ENCODE results near the gene PRR23E. TPM values are rescaled to one million over a fixed set of nuclear protein-coding genes. Genes with fewer than 3 reads are reported as not detected.

PRR23E gene
- total and polyA plus RNA-seq, 2 donors (not counting 3 experiments of a cell fraction or from before 2014, with no cell fraction given), result not detected

DNA sequence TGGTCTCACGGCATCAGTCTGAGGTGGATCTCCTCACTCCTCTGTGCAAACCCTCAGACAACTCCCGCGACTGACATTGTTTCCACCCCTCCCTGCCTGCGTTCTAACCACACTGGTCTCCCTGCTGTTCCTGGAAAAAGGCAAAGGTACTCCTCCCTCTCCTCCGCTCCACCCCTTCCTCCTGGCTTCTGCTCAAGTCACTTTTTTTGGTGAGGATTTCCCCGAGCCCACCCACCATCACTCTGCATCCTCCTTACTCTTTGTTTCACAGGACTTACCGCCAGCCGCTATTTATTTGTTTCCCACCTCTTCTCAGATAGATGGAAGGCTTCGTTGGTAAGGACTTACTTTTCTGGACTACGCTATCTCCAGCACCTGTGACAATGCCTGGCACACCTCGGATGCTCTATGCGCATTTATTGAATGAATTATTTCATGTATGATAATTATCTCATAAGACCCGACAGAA is 25.6 kb downstream of the PRR23E start:
- no peaks in the 10 kb centered on the region for H3K4me1 ChIP-seq (ENCODE audit: control insufficient read depth, extremely low read depth, insufficient read depth, low read length)
- FAIRE-seq, result no peak
- H3K9ac ChIP-seq (replicated peaks; ENCODE audit: extremely low read depth, insufficient read depth, low read length), result no peak overlapping the region
- no peak overlapping the region for H3K4me2 ChIP-seq (ENCODE audit: insufficient read depth, low read length)
- no peak for DNase-seq (ENCODE audit: low read depth, low spot score)
- CTCF ChIA-PET, result no interaction called here
- intact Hi-C loops (cut with micrococcal nuclease) (no loop called here), dilution Hi-C loops (cut with MboI; ENCODE audit: extremely low pct_ligation_motif_present, low sequenced_read_pairs) (no loop called here)
- H3K79me2 ChIP-seq (ENCODE audit: control insufficient read depth, insufficient read depth, low read length), result no peaks in the 10 kb centered on the region
- H3K27ac ChIP-seq (ENCODE audit: insufficient read depth, low read depth, low read length), result no peak overlapping the region
- POLR2A ChIA-PET, result no interaction called here
- H3K36me3 ChIP-seq (ENCODE audit: control insufficient read depth in 2 of 2, extremely low read depth in 1 of 2, insufficient read depth in 2 of 2, low read length in 2 of 2), result no peaks in the 10 kb centered on the region
- no peaks in the 10 kb centered on the region for H4K20me1 ChIP-seq (replicated peaks; ENCODE audit: control insufficient read depth, extremely low read depth, insufficient read depth, low read length)
- H3K9me3 ChIP-seq (replicated peaks; ENCODE audit: control insufficient read depth, insufficient read depth, low read length), result no peaks in the 10 kb centered on the region
- TF ChIP-seq POLR2AphosphoS5 (IDR thresholded peaks at IDR 0.05; ENCODE audit: insufficient read depth, low read depth, low read length), result no peak
- TF ChIP-seq GATA2 (IDR thresholded peaks at IDR 0.05; ENCODE audit: insufficient read depth, insufficient read length, low read depth, low read length), result no peak
- no peak for TF ChIP-seq JUN (IDR thresholded peaks at IDR 0.05; ENCODE audit: borderline replicate concordance, insufficient read depth, insufficient read length, low read depth)
- TF ChIP-seq MYC (IDR thresholded peaks at IDR 0.05; ENCODE audit: low read depth, low read length), result no peak
- TF ChIP-seq EZH2 (IDR thresholded peaks at IDR 0.05; ENCODE audit: borderline replicate concordance, low read depth, low read length, severe bottlenecking), result no peak
- TF ChIP-seq, protein P1, sequence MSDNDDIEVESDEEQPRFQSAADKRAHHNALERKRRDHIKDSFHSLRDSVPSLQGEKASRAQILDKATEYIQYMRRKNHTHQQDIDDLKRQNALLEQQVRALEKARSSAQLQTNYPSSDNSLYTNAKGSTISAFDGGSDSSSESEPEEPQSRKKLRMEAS (IDR thresholded peaks at IDR 0.05; ENCODE audit: insufficient read depth, insufficient read length), result no peak
- TF ChIP-seq FOS (IDR thresholded peaks at IDR 0.05; ENCODE audit: borderline replicate concordance, insufficient read depth, low read length), result no peak
- no TSS peak for BruUV-seq (replicated peaks)
- H3K9me1 ChIP-seq (replicated peaks; ENCODE audit: control insufficient read depth, extremely low read depth, insufficient read depth, low read length), result no peaks in the 10 kb centered on the region
- no peak overlapping the region for H2AFZ ChIP-seq (ENCODE audit: low read depth, low read length)
- no peak overlapping the region for H3K4me3 ChIP-seq (replicated peaks in 1 of 3; ENCODE audit: insufficient read depth in 1 of 3, low read depth in 1 of 3, low read length in 3 of 3)
- peaks cover 0 to 3% of the 10 kb centered on the region in 2 experiments for H3K27me3 ChIP-seq (ENCODE audit: control insufficient read depth in 2 of 2, insufficient read depth in 2 of 2, low read length in 2 of 2)

DNA sequence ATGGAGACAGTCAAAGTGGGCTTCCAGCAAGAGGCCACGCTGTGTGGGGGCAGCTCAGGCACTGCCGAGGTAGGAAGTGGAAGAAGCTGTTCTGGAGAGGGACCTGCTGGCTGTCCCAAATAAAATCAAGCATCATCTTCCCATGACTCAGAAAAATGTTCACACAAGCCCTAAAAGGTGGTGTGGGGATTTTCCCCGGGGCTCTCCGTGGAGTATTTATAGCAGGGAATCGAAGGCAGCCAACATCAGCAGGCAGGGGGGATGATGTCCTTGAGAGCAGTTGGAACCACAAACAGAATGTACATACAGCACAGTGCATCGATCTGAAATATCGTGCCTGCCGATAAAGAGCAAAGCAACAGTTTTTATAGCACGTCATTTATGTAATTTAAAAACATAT is 27.6 kb downstream of the PRR23E start:
- no peaks in the 10 kb centered on the region for H3K9me3 ChIP-seq (replicated peaks; ENCODE audit: control insufficient read depth, insufficient read depth, low read length)
- H3K4me1 ChIP-seq (ENCODE audit: control insufficient read depth, extremely low read depth, insufficient read depth, low read length), result no peaks in the 10 kb centered on the region
- no peak overlapping the region for H3K27ac ChIP-seq (ENCODE audit: insufficient read depth, low read depth, low read length)
- TF ChIP-seq, protein P2, sequence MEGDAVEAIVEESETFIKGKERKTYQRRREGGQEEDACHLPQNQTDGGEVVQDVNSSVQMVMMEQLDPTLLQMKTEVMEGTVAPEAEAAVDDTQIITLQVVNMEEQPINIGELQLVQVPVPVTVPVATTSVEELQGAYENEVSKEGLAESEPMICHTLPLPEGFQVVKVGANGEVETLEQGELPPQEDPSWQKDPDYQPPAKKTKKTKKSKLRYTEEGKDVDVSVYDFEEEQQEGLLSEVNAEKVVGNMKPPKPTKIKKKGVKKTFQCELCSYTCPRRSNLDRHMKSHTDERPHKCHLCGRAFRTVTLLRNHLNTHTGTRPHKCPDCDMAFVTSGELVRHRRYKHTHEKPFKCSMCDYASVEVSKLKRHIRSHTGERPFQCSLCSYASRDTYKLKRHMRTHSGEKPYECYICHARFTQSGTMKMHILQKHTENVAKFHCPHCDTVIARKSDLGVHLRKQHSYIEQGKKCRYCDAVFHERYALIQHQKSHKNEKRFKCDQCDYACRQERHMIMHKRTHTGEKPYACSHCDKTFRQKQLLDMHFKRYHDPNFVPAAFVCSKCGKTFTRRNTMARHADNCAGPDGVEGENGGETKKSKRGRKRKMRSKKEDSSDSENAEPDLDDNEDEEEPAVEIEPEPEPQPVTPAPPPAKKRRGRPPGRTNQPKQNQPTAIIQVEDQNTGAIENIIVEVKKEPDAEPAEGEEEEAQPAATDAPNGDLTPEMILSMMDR (IDR thresholded peaks at IDR 0.05; ENCODE audit: extremely low read depth in 1 of 2, insufficient read depth in 1 of 2, low read depth in 1 of 2, low read length in 2 of 2), result no peak
- no peak for TF ChIP-seq MYC (IDR thresholded peaks at IDR 0.05; ENCODE audit: low read depth, low read length)
- BruUV-seq (replicated peaks), result no TSS peak
- ChIA-PET POLR2A (no interaction called here), CTCF (no interaction called here)
- no peak overlapping the region for H3K9ac ChIP-seq (replicated peaks; ENCODE audit: extremely low read depth, insufficient read depth, low read length)
- no peaks in the 10 kb centered on the region for H3K9me1 ChIP-seq (replicated peaks; ENCODE audit: control insufficient read depth, extremely low read depth, insufficient read depth, low read length)
- H3K36me3 ChIP-seq (ENCODE audit: control insufficient read depth in 2 of 2, extremely low read depth in 1 of 2, insufficient read depth in 2 of 2, low read length in 2 of 2), result no peaks in the 10 kb centered on the region
- no peak overlapping the region for H3K4me2 ChIP-seq (ENCODE audit: insufficient read depth, low read length)
- H2AFZ ChIP-seq (ENCODE audit: low read depth, low read length), result no peak overlapping the region
- H4K20me1 ChIP-seq (replicated peaks; ENCODE audit: control insufficient read depth, extremely low read depth, insufficient read depth, low read length), result no peaks in the 10 kb centered on the region
- intact Hi-C loops (cut with micrococcal nuclease), result no loop called here
- peaks cover 0 to 3% of the 10 kb centered on the region in 2 experiments for H3K27me3 ChIP-seq (ENCODE audit: control insufficient read depth in 2 of 2, insufficient read depth in 2 of 2, low read length in 2 of 2)
- no peak for FAIRE-seq
- no peak overlapping the region for H3K4me3 ChIP-seq (replicated peaks in 1 of 3; ENCODE audit: insufficient read depth in 1 of 3, low read depth in 1 of 3, low read length in 3 of 3)
- DNase-seq (ENCODE audit: low read depth, low spot score), result no peak
- H3K79me2 ChIP-seq (ENCODE audit: control insufficient read depth, insufficient read depth, low read length), result no peaks in the 10 kb centered on the region
- dilution Hi-C loops (cut with MboI; ENCODE audit: extremely low pct_ligation_motif_present, low sequenced_read_pairs), result no loop called here

Data from endothelial cell of umbilical vein (primary cell).